H9 (cell line): ENCODE results near the gene ACAD10. TPM values are rescaled to one million over a fixed set of nuclear protein-coding genes. Genes with fewer than 3 reads are reported as not detected.
A peak's percentile ranks its signal among the peaks of the same experiment; 100 is the strongest.

Source experiments
- DNase-seq: peaks from one replicate; pipeline ENCODE4 v3.0.0-alpha.2; 2017
- H2AFZ ChIP-seq: one replicate; pipeline ENCODE4 v1.6.1; 2013; ENCODE audit warnings: mild to moderate bottlenecking, low read length, control low read depth, moderate library complexity
- H2AK5ac ChIP-seq: 2 replicates; pipeline ENCODE4 v1.6.1; 2013; ENCODE audit warnings: low read length, control low read depth, mixed read lengths; ENCODE audit not compliant: insufficient read length
- H2BK120ac ChIP-seq: one replicate; pipeline ENCODE4 v1.6.1; 2013; ENCODE audit warnings: low read depth, mild to moderate bottlenecking, low read length, control low read depth, inconsistent platforms; ENCODE audit not compliant: poor library complexity, severe bottlenecking
- H2BK12ac ChIP-seq: 2 replicates; pipeline ENCODE4 v1.6.1; 2013; ENCODE audit warnings: low read length, control low read depth, mixed read lengths, low read depth; ENCODE audit not compliant: insufficient read length
- H2BK15ac ChIP-seq: 2 replicates; pipeline ENCODE4 v1.6.1; 2013; ENCODE audit warnings: low read depth, low read length, control low read depth
- H2BK20ac ChIP-seq: one replicate; pipeline ENCODE4 v1.6.1; 2013; ENCODE audit warnings: low read depth, mild to moderate bottlenecking, low read length, control low read depth, inconsistent platforms; ENCODE audit not compliant: poor library complexity, severe bottlenecking
- H2BK5ac ChIP-seq: 2 replicates; pipeline ENCODE4 v1.6.1; 2013; ENCODE audit warnings: low read length, control low read depth, mixed read lengths; ENCODE audit not compliant: insufficient read length
- H3K14ac ChIP-seq: 2 replicates; pipeline ENCODE4 v1.6.1; 2013; ENCODE audit warnings: low read length, control low read depth; ENCODE audit not compliant: insufficient read depth
- H3K18ac ChIP-seq: 2 replicates; pipeline ENCODE4 v1.6.1; 2013; ENCODE audit warnings: low read depth, mild to moderate bottlenecking, mixed read lengths, low read length, control low read depth; ENCODE audit not compliant: insufficient read length
- H3K23ac ChIP-seq: 2 replicates; pipeline ENCODE4 v1.6.1; 2013; ENCODE audit warnings: low read length, control low read depth, mixed read lengths, low read depth; ENCODE audit not compliant: insufficient read length
- H3K23me2 ChIP-seq: 2 replicates; pipeline ENCODE4 v1.6.1; 2013; ENCODE audit warnings: low read depth, mild to moderate bottlenecking, mixed read lengths, low read length, control low read depth; ENCODE audit not compliant: insufficient read length, poor library complexity, severe bottlenecking
- H3K27ac ChIP-seq: 2 replicates; pipeline ENCODE4 v1.5.1; 2013; ENCODE audit warnings: low read length, control low read depth, mixed read lengths, low read depth; ENCODE audit not compliant: insufficient read length
- H3K27me3 ChIP-seq: 2 replicates; pipeline ENCODE4 v1.6.1; 2013; ENCODE audit warnings: low read length, control low read depth, inconsistent platforms; ENCODE audit not compliant: insufficient read depth
- H3K4ac ChIP-seq: 2 replicates; pipeline ENCODE4 v1.6.1; 2013; ENCODE audit warnings: low read depth, mild to moderate bottlenecking, control low read depth, inconsistent platforms, low read length, moderate library complexity
- H3K4me1 ChIP-seq: 2 replicates; pipeline ENCODE4 v1.6.1; 2013; ENCODE audit warnings: low read length, control low read depth, inconsistent platforms; ENCODE audit not compliant: insufficient read depth
- H3K4me2 ChIP-seq: 2 replicates; pipeline ENCODE4 v1.6.1; 2013; ENCODE audit warnings: low read length, control low read depth, mixed read lengths; ENCODE audit not compliant: insufficient read length, insufficient read depth
- H3K56ac ChIP-seq: 2 replicates; pipeline ENCODE4 v1.6.1; 2013; ENCODE audit warnings: low read depth, mild to moderate bottlenecking, mixed read lengths, low read length, control low read depth; ENCODE audit not compliant: insufficient read length
- H3K79me1 ChIP-seq: 2 replicates; pipeline ENCODE4 v1.6.1; 2013; ENCODE audit warnings: low read depth, mild to moderate bottlenecking, moderate library complexity, low read length, control low read depth, inconsistent platforms; ENCODE audit not compliant: insufficient read depth, poor library complexity, severe bottlenecking
- H3K79me2 ChIP-seq: 2 replicates; pipeline ENCODE4 v1.6.1; 2013; ENCODE audit warnings: low read length, control low read depth, inconsistent platforms; ENCODE audit not compliant: insufficient read depth
- H3K9ac ChIP-seq: 2 replicates; pipeline ENCODE4 v1.6.1; 2013; ENCODE audit warnings: low read length, control low read depth, mixed read lengths; ENCODE audit not compliant: insufficient read length; ENCODE audit errors: extremely low read depth
- H3K9me3 ChIP-seq: one replicate; pipeline ENCODE4 v1.6.1; 2013; ENCODE audit warnings: low read depth, low read length, inconsistent platforms; ENCODE audit not compliant: control insufficient read depth
- H3T11ph ChIP-seq: one replicate; pipeline ENCODE4 v1.6.1; 2013; ENCODE audit warnings: mild to moderate bottlenecking, low read length, control low read depth, inconsistent platforms
- H4K20me1 ChIP-seq: one replicate; pipeline ENCODE4 v1.6.1; 2013; ENCODE audit not compliant: control insufficient read depth, insufficient read length, insufficient read depth
- H4K5ac ChIP-seq: 2 replicates; pipeline ENCODE4 v1.6.1; 2013; ENCODE audit warnings: low read depth, mild to moderate bottlenecking, mixed read lengths, low read length, control low read depth; ENCODE audit not compliant: insufficient read length
- H4K8ac ChIP-seq: replicated peaks from 2 replicates; pipeline ENCODE4 v1.6.1; 2013; ENCODE audit warnings: low read length, control low read depth, mixed read lengths, low read depth; ENCODE audit not compliant: insufficient read length
- H4K91ac ChIP-seq: 2 replicates; pipeline ENCODE4 v1.6.1; 2013; ENCODE audit warnings: low read depth, mild to moderate bottlenecking, moderate library complexity, mixed read lengths, low read length, control low read depth; ENCODE audit not compliant: insufficient read length
- H3K27ac Mint-ChIP-seq, 3 experiments: 2 replicates in 2 of 3; 3 replicates in 1 of 3; pipeline ENCODE4 v1.8.0; 2020 to 2021; ENCODE audit warnings: mixed read lengths in 3 of 3, mild to moderate bottlenecking in 1 of 3, moderate library complexity in 1 of 3
- H3K27me3 Mint-ChIP-seq: 2 replicates; pipeline ENCODE4 v1.8.0; 2021; ENCODE audit warnings: low read depth, mild to moderate bottlenecking, moderate library complexity, mixed read lengths
- H3K36me3 Mint-ChIP-seq, 3 experiments: 2 replicates in 2 of 3; 3 replicates in 1 of 3; pipeline ENCODE4 v1.8.0; 2020 to 2021; ENCODE audit warnings: low read depth in 3 of 3, mixed read lengths in 3 of 3; ENCODE audit not compliant: insufficient read depth in 1 of 3
- H3K4me1 Mint-ChIP-seq, 2 experiments: 2 replicates each; pipeline ENCODE4 v1.8.0; 2020; ENCODE audit warnings: mixed read lengths in 2 of 2
- H3K4me3 Mint-ChIP-seq, 2 experiments: 2 replicates in 1 of 2; 3 replicates in 1 of 2; pipeline ENCODE4 v1.8.0; 2020 to 2021; ENCODE audit warnings: mild to moderate bottlenecking in 2 of 2, mixed read lengths in 2 of 2, moderate library complexity in 1 of 2
- H3K9me3 Mint-ChIP-seq, 2 experiments: 2 replicates in 1 of 2; 3 replicates in 1 of 2; pipeline ENCODE4 v1.8.0; 2020; ENCODE audit warnings: mild to moderate bottlenecking in 2 of 2, mixed read lengths in 2 of 2, moderate library complexity in 1 of 2
- WGBS: extraction: QIAGEN DNeasy Blood & Tissue Kit; methylation state at CpG from one replicate; pipeline ENCODE4 v1.1.7; 2013; ENCODE audit warnings: missing lambda C conversion rate, low lambda C conversion rate, mixed read lengths; ENCODE audit not compliant: insufficient read length; ENCODE audit errors: extremely low coverage; 5-methylcytosine and 5-hydroxymethylcytosine counted together
- total RNA-seq: library from RNA; stranded (reverse); gene quantifications from 2 replicates; pipeline ENCODE4 v1.2.1, GENCODE V29; 2021
- TF ChIP-seq, protein P1 (sequence below): fragments of 200-600 bp; sonication (generic); conservative IDR thresholded peaks from 3 replicates; pipeline ENCODE4 v1.8.0; 2021; ENCODE audit warnings: antibody characterized with exemption, mild to moderate bottlenecking

Gene ACAD10
- total RNA-seq, 1 experiment from 2014 or later = 25.7 TPM

- Histone ChIP-seq H3K4ac (no peak overlapping the region), H3K18ac (no peak overlapping the region), H2BK12ac (no peak overlapping the region), H2BK20ac (no peak overlapping the region), H3K4me1 (no peaks in the 10 kb centered on the region), H4K20me1 (no peaks in the 10 kb centered on the region), H3K79me1 (no peaks in the 10 kb centered on the region), H3K9me3 (no peaks in the 10 kb centered on the region), H2AFZ (no peak overlapping the region), H2BK15ac (no peak overlapping the region), H3K27ac (no peak overlapping the region), H3K23me2 (no peaks in the 10 kb centered on the region), H3K27me3 (no peaks in the 10 kb centered on the region), H3K56ac (no peak overlapping the region), H4K8ac (no peak overlapping the region), H2AK5ac (no peak overlapping the region), H2BK120ac (no peak overlapping the region), H4K5ac (no peak overlapping the region), H4K91ac (no peak overlapping the region), H3K23ac (no peak overlapping the region), H3T11ph (no peak overlapping the region), H3K14ac (no peak overlapping the region), H3K4me2 (no peak overlapping the region), H3K9ac (no peak overlapping the region), H3K79me2 (no peaks in the 10 kb centered on the region), H2BK5ac (no peak overlapping the region)
- H3K4me3 Mint-ChIP-seq = no peak overlapping the region
- H3K27ac Mint-ChIP-seq = peak overlapping the region in 2 of 3 experiments; percentile 58 to 66; a peak in 5 of 7 replicates
- TF ChIP-seq, protein P1, sequence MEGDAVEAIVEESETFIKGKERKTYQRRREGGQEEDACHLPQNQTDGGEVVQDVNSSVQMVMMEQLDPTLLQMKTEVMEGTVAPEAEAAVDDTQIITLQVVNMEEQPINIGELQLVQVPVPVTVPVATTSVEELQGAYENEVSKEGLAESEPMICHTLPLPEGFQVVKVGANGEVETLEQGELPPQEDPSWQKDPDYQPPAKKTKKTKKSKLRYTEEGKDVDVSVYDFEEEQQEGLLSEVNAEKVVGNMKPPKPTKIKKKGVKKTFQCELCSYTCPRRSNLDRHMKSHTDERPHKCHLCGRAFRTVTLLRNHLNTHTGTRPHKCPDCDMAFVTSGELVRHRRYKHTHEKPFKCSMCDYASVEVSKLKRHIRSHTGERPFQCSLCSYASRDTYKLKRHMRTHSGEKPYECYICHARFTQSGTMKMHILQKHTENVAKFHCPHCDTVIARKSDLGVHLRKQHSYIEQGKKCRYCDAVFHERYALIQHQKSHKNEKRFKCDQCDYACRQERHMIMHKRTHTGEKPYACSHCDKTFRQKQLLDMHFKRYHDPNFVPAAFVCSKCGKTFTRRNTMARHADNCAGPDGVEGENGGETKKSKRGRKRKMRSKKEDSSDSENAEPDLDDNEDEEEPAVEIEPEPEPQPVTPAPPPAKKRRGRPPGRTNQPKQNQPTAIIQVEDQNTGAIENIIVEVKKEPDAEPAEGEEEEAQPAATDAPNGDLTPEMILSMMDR = no peak
- no CpG with 5 or more reads among the region's 11 CpGs for WGBS
- H3K27me3 Mint-ChIP-seq = no peaks in the 10 kb centered on the region
- H3K36me3 Mint-ChIP-seq = peaks cover 10 to 72% (median 47%) of the 10 kb centered on the region in 3 experiments; a peak in 6 of 7 replicates
- no peak for DNase-seq
- no peaks in the 10 kb centered on the region for H3K9me3 Mint-ChIP-seq
- peaks cover 0 to 10% of the 10 kb centered on the region in 2 experiments; a peak in 1 of 4 replicates for H3K4me1 Mint-ChIP-seq
Observed at GRCh38 chr12:111664961-111665865, 20.6 kb upstream of the ACAD10 start.
